ENCODE measurements around the gene CYP3A4.
"Not testable (repeated sequence)": the region's sequence is repeated elsewhere in the genome, so short reads cannot be mapped to it uniquely, and the experiment has no call there.

CYP3A4 gene

DNA sequence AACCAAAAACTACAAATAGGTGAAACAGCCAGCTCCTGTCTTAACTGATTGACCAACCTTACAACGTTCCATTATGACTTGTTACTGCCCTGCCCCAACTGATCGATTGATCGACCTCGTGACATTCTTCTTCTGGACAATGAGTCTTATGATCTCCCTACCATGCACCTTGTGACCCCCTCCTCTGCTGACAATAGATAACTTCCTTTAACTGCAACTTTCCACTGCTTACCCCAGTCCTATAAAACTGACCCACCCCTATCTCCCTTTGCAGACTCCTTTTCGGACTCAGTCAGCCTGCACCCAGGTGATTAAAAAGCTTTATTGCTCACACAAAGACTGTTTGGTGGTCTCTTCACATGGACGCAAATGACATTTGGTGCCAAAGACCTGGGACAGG, 60.8 kb downstream of the CYP3A4 start:
- not testable (repeated sequence) for H3K27ac Mint-ChIP-seq (ENCODE audit: low read depth); H3K36me3 Mint-ChIP-seq (ENCODE audit: insufficient read depth); H3K4me1 Mint-ChIP-seq; H3K4me3 Mint-ChIP-seq; DNase-seq (ENCODE audit: low spot score in 2 of 2); H3K27me3 Mint-ChIP-seq; ATAC-seq (replicated peaks; ENCODE audit: extremely low read depth, poor library complexity, severe bottlenecking); H3K9me3 Mint-ChIP-seq

DNA sequence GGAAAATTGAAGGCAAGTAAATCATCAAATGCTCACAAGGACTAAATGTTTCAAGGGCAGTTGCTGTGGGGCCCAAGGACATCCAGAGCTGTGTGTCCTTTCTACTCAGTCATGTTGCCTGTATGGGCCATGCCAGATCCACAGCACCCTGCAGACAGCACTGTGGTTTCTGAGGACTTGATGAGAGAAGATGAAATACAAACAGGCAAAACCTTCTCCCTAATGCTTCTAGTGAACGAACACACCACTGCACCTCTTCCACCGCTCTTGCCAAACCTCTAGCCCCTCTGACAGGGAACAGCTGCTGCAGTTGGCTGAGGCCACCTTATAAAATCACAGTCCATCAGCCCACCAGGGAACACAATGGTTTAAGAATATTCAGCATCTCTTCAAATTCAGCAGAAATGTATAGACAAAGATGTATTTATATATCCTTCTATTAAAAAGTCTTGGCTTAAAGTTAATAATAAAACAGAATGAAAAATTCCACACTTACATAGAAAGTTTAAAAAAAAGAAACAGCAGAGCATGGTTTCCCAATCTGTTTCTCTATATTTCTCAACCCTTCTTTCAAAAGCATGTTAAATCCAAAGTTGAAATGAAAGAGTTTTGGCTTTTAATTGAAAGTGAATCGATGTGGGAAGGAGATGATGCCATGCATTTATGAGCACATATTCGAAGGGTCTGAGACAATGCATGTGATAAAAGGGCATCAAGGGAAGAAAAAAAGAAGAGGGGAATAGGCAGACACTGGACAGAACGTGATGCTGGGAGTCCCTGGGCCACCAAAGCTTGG, 63.0 kb downstream of the CYP3A4 start:
- ATAC-seq (replicated peaks; ENCODE audit: extremely low read depth, poor library complexity, severe bottlenecking) = no peak
- no peak overlapping the region for H3K27ac Mint-ChIP-seq (ENCODE audit: low read depth)

DNA sequence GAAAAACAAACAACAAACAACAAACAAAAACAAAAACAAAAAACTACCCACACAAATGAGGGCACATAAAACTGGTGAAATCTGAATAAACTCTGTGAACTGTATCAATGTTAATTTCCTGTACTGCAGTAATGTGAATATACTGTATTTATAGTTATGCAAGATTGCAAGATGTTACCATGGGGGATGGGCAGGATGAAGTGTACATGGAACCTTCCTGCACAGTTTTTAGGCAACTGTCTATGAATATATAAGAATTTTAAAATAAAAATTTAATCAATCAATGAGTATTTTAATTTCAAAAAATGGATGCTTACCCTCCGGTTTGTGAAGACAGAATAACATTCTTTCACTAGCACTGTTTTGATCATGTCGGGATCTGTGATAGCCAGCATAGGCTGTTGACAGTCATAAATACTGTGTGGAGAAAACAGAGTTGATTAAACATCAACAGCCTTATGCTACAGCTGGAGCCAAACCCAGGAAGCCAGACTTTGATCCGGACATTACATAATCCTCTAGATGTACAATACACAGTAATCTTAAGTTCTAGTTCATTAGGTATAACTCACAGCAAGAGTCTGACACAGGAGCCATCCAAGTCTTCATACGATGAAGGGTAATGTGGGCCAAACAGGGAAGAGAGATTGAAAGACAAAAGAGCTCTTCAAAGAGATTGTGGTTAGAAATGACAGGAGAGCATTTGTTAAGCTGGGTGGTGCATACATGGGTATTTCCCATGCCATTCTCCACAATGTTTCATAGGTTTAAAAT, 63.8 kb downstream of the CYP3A4 start:
- Mint-ChIP-seq H3K4me1 (no peaks in the 10 kb centered on the region), H3K4me3 (no peak overlapping the region), H3K27me3 (no peaks in the 10 kb centered on the region), H3K36me3 (ENCODE audit: insufficient read depth) (no peaks in the 10 kb centered on the region), H3K9me3 (no peaks in the 10 kb centered on the region), H3K27ac (ENCODE audit: low read depth) (no peak overlapping the region)
- DNase-seq (ENCODE audit: low spot score in 2 of 2) (no peak), ATAC-seq (replicated peaks; ENCODE audit: extremely low read depth, poor library complexity, severe bottlenecking) (peak; percentile 6)

More for the DNA sequence above, 63.0 kb downstream of the CYP3A4 start:
- H3K27me3 Mint-ChIP-seq = no peaks in the 10 kb centered on the region
- H3K4me1 Mint-ChIP-seq = no peaks in the 10 kb centered on the region
- H3K36me3 Mint-ChIP-seq (ENCODE audit: insufficient read depth) = no peaks in the 10 kb centered on the region
- no peak overlapping the region for H3K4me3 Mint-ChIP-seq
- H3K9me3 Mint-ChIP-seq = no peaks in the 10 kb centered on the region
- DNase-seq (ENCODE audit: low spot score in 2 of 2) = no peak

DNA sequence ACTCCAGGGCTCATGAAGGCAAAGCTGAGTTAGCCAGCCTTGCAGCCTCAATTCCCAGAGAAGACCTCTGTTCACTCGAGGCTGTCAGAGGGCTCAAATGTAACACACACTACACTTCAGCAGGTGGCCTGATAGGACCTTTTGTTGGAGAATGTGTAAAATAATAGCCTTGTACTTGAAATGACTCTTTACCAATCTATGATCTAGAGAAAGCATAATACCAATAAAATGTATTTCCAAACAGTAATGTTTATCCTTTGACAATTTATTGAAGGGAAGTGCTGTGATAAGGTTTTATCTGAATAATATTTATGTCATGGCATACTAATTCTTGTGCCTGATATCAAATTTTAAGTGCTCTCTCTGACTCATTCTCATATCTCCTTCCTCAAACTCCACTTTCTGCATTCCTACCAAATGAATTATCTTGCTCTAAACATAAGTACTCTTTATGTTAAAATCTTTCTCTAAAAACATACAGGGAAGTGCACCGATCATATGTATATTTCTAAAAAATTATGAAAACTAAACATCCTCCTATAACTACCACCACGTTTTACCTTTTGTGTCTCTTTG, 69.9 kb downstream of the CYP3A4 start:
- DNase-seq (ENCODE audit: low spot score in 2 of 2) (no peak), ATAC-seq (replicated peaks; ENCODE audit: extremely low read depth, poor library complexity, severe bottlenecking) (no peak)
- Mint-ChIP-seq H3K4me3 (no peak overlapping the region), H3K4me1 (no peaks in the 10 kb centered on the region), H3K27ac (ENCODE audit: low read depth) (no peak overlapping the region), H3K27me3 (no peaks in the 10 kb centered on the region), H3K9me3 (no peaks in the 10 kb centered on the region), H3K36me3 (ENCODE audit: insufficient read depth) (peaks cover 3% of the 10 kb centered on the region)

DNA sequence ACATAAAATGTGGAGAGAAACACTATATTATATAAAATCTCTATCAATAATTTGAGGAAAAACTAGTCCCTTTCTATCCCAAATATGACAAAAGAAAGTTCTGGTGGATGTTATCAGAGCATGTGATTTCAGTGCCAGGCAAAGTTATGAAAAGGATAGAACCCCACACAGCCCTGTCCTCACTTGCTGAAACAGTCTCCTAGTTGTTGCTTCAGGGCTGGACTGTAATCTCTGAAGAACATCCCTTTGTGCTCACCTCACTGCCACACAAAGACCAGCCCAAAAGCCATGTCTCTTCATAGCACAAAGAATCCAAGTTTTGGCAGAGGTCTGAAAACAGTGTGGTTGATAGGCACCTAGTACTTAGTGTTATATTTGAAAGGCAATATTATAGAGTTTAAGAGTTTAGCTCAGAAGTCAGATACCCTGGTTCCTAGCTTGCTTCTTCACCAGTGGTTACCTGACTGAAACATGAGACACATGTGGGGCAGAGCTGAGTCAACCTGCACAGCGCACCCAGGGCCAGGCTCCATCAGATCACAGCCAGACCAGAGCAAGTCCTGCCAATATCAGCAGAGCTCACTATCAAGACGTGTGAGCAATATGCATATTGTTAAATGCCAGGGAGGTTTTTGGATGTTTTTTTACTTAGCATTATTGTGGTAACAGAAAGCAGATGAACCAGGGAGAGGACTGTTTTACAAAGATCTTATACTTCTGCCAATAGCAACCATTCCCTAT, 74.0 kb downstream of the CYP3A4 start:
- no peaks in the 10 kb centered on the region for H3K9me3 Mint-ChIP-seq
- H3K4me3 Mint-ChIP-seq = no peak overlapping the region
- no peaks in the 10 kb centered on the region for H3K4me1 Mint-ChIP-seq
- no peaks in the 10 kb centered on the region for H3K27me3 Mint-ChIP-seq
- DNase-seq (ENCODE audit: low spot score in 2 of 2) = no peak
- H3K27ac Mint-ChIP-seq (ENCODE audit: low read depth) = no peak overlapping the region
- no peak for ATAC-seq (replicated peaks; ENCODE audit: extremely low read depth, poor library complexity, severe bottlenecking)
- H3K36me3 Mint-ChIP-seq (ENCODE audit: insufficient read depth) = peaks cover 5% of the 10 kb centered on the region

DNA sequence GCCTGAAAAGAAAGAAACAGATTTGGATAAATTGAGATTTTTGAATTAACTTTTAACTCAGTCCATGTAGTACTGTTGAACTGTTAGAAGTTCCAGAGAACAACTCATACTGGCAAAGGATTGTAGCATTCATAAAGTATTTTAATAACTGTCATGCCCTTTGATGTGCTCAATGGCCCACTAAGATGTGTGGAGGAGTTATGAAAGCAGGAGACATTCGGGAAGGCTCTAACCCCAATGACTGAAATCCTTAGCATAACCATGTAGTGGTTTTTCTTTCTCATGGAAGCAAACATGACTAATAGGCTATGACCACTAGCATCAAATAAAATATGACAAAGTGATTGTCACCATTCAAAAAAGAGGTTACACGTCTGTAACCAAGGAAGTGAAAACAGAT, 74.7 kb downstream of the CYP3A4 start:
- Mint-ChIP-seq H3K4me3 (no peak overlapping the region), H3K27ac (ENCODE audit: low read depth) (no peak overlapping the region), H3K4me1 (no peaks in the 10 kb centered on the region), H3K9me3 (no peaks in the 10 kb centered on the region), H3K27me3 (no peaks in the 10 kb centered on the region), H3K36me3 (ENCODE audit: insufficient read depth) (peaks cover 5% of the 10 kb centered on the region)
- no peak for DNase-seq (ENCODE audit: low spot score in 2 of 2)
- ATAC-seq (replicated peaks; ENCODE audit: extremely low read depth, poor library complexity, severe bottlenecking) = no peak

DNA sequence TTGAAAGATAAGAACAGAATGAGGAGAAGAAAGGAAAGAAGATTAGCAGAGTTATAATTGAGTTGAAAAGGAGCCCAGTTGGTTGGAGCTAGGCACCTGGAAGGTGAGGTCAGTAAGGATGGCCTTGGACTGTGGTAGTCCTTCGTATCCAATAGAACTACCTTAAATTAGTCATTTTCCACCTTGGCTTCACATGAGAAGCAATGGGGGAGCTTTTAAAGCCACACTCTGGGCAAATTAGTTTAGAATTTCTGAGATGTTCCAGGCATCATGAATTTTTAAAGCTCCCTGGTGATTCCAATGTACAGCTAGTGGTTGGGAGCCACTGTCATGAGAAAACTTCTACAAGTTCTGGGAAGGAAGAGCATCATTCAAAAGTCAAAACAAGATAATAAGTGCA, 76.9 kb downstream of the CYP3A4 start:
- Mint-ChIP-seq H3K4me1 (no peaks in the 10 kb centered on the region), H3K9me3 (no peaks in the 10 kb centered on the region), H3K27ac (ENCODE audit: low read depth) (no peak overlapping the region), H3K27me3 (no peaks in the 10 kb centered on the region), H3K36me3 (ENCODE audit: insufficient read depth) (peaks cover 5% of the 10 kb centered on the region), H3K4me3 (no peak overlapping the region)
- ATAC-seq (replicated peaks; ENCODE audit: extremely low read depth, poor library complexity, severe bottlenecking) = no peak
- no peak for DNase-seq (ENCODE audit: low spot score in 2 of 2)

Data from central memory CD8-positive, alpha-beta T cell (primary cell).